Endodermal cell (in vitro differentiated cells): ENCODE data around the gene ARHGEF3. TPM values are rescaled to one million over a fixed set of nuclear protein-coding genes. Genes with fewer than 3 reads are reported as not detected.

Experiments used
- DNase-seq: peaks from one replicate; pipeline ENCODE4 v3.0.0-alpha.2; 2017
- H3K27ac ChIP-seq: 2 replicates; pipeline ENCODE4 v1.5.1; 2013; ENCODE audit warnings: mild to moderate bottlenecking, low read depth, low read length, moderate library complexity
- H3K27me3 ChIP-seq: 2 replicates; pipeline ENCODE4 v1.6.1; 2013; ENCODE audit warnings: mild to moderate bottlenecking, low read length, moderate library complexity; ENCODE audit not compliant: insufficient read depth, control insufficient read depth, poor library complexity, severe bottlenecking
- H3K36me3 ChIP-seq: 2 replicates; pipeline ENCODE4 v1.7.0; 2013; ENCODE audit warnings: mild to moderate bottlenecking, low read length, moderate library complexity; ENCODE audit not compliant: control insufficient read depth, insufficient read depth
- H3K4me1 ChIP-seq: one replicate; pipeline ENCODE4 v1.7.0; 2013; ENCODE audit warnings: low read length; ENCODE audit not compliant: control insufficient read depth, insufficient read depth
- H3K4me3 ChIP-seq: 2 replicates; pipeline ENCODE4 v1.5.1; 2013; ENCODE audit warnings: mild to moderate bottlenecking, low read length, moderate library complexity
- H3K9ac ChIP-seq: 2 replicates; pipeline ENCODE4 v1.6.1; 2013; ENCODE audit warnings: mild to moderate bottlenecking, low read length, moderate library complexity; ENCODE audit not compliant: poor library complexity, severe bottlenecking; ENCODE audit errors: extremely low read depth
- H3K9me3 ChIP-seq: 2 replicates; pipeline ENCODE4 v1.6.1; 2013; ENCODE audit warnings: mild to moderate bottlenecking, low read length, moderate library complexity; ENCODE audit not compliant: control insufficient read depth
- H3K27ac Mint-ChIP-seq: 2 replicates; pipeline ENCODE4 v1.8.0; 2020; ENCODE audit warnings: mixed read lengths
- H3K27me3 Mint-ChIP-seq: 2 replicates; pipeline ENCODE4 v1.8.0; 2021; ENCODE audit warnings: mild to moderate bottlenecking, mixed read lengths; ENCODE audit not compliant: insufficient read depth
- H3K36me3 Mint-ChIP-seq: 2 replicates; pipeline ENCODE4 v1.8.0; 2020; ENCODE audit warnings: low read depth, mixed read lengths
- H3K4me1 Mint-ChIP-seq: 2 replicates; pipeline ENCODE4 v1.8.0; 2020; ENCODE audit warnings: mixed read lengths
- H3K4me3 Mint-ChIP-seq: 2 replicates; pipeline ENCODE4 v1.8.0; 2020; ENCODE audit warnings: mild to moderate bottlenecking, moderate library complexity, mixed read lengths
- H3K9me3 Mint-ChIP-seq: 2 replicates; pipeline ENCODE4 v1.8.0; 2020; ENCODE audit warnings: mild to moderate bottlenecking, mixed read lengths
- CTCF ChIP-seq: fragments of 200-600 bp; sonication (generic); conservative IDR thresholded peaks from 2 replicates; pipeline ENCODE4 v1.5.0; 2021; ENCODE audit warnings: antibody characterized with exemption, mild to moderate bottlenecking
- WGBS, 2 experiments: methylation state at CpG; one replicate each; pipeline versions ENCODE4 v1.1.5 to v1.1.7; 2013; ENCODE audit warnings: missing lambda C conversion rate in 2 of 2, mixed read lengths in 1 of 2; ENCODE audit not compliant: insufficient coverage in 1 of 2, insufficient read length in 1 of 2; 5-methylcytosine and 5-hydroxymethylcytosine counted together
- total RNA-seq, 2 donors: library from RNA; stranded (reverse); fragmentation: NEBNext Ultra II Directional in 1 of 2; extraction: Animal tissue kit (Norgen Biotek cat#: 25700) in 1 of 2; gene quantifications; 2 replicates in 1 of 2; 3 replicates in 1 of 2; pipeline ENCODE4 v1.2.1, GENCODE V29; 2021

ARHGEF3 gene
- total RNA-seq, 2 donors from 2014 or later, result 12.7 to 14.1 TPM

GRCh38 chr3:56732109-56732508, 69.6 kb downstream of the ARHGEF3 start:
- DNase-seq, result no peak
- no peak for TF ChIP-seq CTCF
- Histone ChIP-seq H3K36me3 (peaks cover 58% of the 10 kb centered on the region), H3K4me1 (no peaks in the 10 kb centered on the region), H3K9me3 (no peaks in the 10 kb centered on the region), H3K9ac (no peak overlapping the region), H3K27ac (no peak overlapping the region), H3K4me3 (no peak overlapping the region), H3K27me3 (no peaks in the 10 kb centered on the region)
- Mint-ChIP-seq H3K36me3 (peaks cover 61% of the 10 kb centered on the region), H3K4me1 (no peaks in the 10 kb centered on the region), H3K27ac (no peak overlapping the region), H3K27me3 (no peaks in the 10 kb centered on the region), H3K9me3 (no peaks in the 10 kb centered on the region), H3K4me3 (no peak overlapping the region)
- 86 to 94% methylated on average over 6 to 8 of the region's 8 CpGs for WGBS, 2 experiments

GRCh38 chr3:56725175-56725574, 76.6 kb downstream of the ARHGEF3 start:
- TF ChIP-seq CTCF, result no peak
- H3K27ac ChIP-seq, result no peak overlapping the region
- peaks cover 44% of the 10 kb centered on the region for H3K36me3 ChIP-seq
- no peak for DNase-seq
- Mint-ChIP-seq H3K36me3 (peaks cover 38% of the 10 kb centered on the region), H3K4me3 (no peak overlapping the region), H3K9me3 (peaks cover under 1% of the 10 kb centered on the region), H3K4me1 (no peaks in the 10 kb centered on the region), H3K27ac (no peak overlapping the region), H3K27me3 (no peaks in the 10 kb centered on the region)
- 95 to 100% methylated on average over 3 of the region's 3 CpGs for WGBS, 2 experiments
- no peak overlapping the region for H3K9ac ChIP-seq
- H3K4me3 ChIP-seq, result no peak overlapping the region
- H3K27me3 ChIP-seq, result no peaks in the 10 kb centered on the region
- no peaks in the 10 kb centered on the region for H3K4me1 ChIP-seq
- no peaks in the 10 kb centered on the region for H3K9me3 ChIP-seq

- H3K9me3 Mint-ChIP-seq, result peaks cover 6% of the 10 kb centered on the region
- no peak for TF ChIP-seq CTCF
- Histone ChIP-seq H3K4me3 (no peak overlapping the region), H3K9ac (no peak overlapping the region), H3K9me3 (no peaks in the 10 kb centered on the region), H3K4me1 (no peaks in the 10 kb centered on the region), H3K27me3 (no peaks in the 10 kb centered on the region), H3K36me3 (peaks cover 43% of the 10 kb centered on the region), H3K27ac (no peak overlapping the region)
- no peaks in the 10 kb centered on the region for H3K27me3 Mint-ChIP-seq
- 88 to 96% methylated on average over 1 to 3 of the region's 3 CpGs for WGBS, 2 experiments
- no peak overlapping the region for H3K27ac Mint-ChIP-seq
- DNase-seq, result no peak
- H3K4me3 Mint-ChIP-seq, result no peak overlapping the region
- peaks cover 40% of the 10 kb centered on the region for H3K36me3 Mint-ChIP-seq
- H3K4me1 Mint-ChIP-seq, result no peaks in the 10 kb centered on the region
Observed at GRCh38 chr3:56724676-56725075, 77.1 kb downstream of the ARHGEF3 start.
